ENCODE data around the gene GAL3ST2. TPM values are rescaled to one million over a fixed set of nuclear protein-coding genes. Genes with fewer than 3 reads are reported as not detected.

The GAL3ST2 gene
- not detected in 2 replicates for total RNA-seq

GRCh38 chr2:241776336-241777169 lies at the start of gene GAL3ST2:
Gene GAL3ST2 (plus strand): TSS chr2:241776822. CDS start chr2:241776956, 134 bp downstream.

GRCh38 chr2:241734467-241735208 lies 42.0 kb upstream of the GAL3ST2 start, which contains the start of gene D2HGDH:
Gene D2HGDH (plus strand): TSS chr2:241734630. CDS start chr2:241735225, 595 bp downstream.

GRCh38 chr2:241808721-241809382 lies 32.2 kb downstream of the GAL3ST2 start, which contains the start of gene NEU4:
Gene NEU4 (plus strand): TSS chr2:241809193. CDS start chr2:241814485, 5,292 bp downstream.

Other genes with a start within 250 kb of the GAL3ST2 start
- gene BOK, start 218.1 kb upstream of the GAL3ST2 start, total RNA-seq, result 28.6 and 35.9 TPM in 2 replicates
- gene THAP4, start 139.7 kb upstream of the GAL3ST2 start, total RNA-seq, result 34.8 and 45.0 TPM in 2 replicates
- 49.3 and 52.5 TPM in 2 replicates for gene ATG4B, start 139.1 kb upstream of the GAL3ST2 start, total RNA-seq
- 60.6 and 64.4 TPM in 2 replicates for gene DTYMK, start 90.0 kb upstream of the GAL3ST2 start, total RNA-seq
- 18.0 and 19.3 TPM in 2 replicates for gene ING5, start 74.8 kb upstream of the GAL3ST2 start, total RNA-seq
- gene D2HGDH, start 42.2 kb upstream of the GAL3ST2 start, total RNA-seq, result 9.2 and 10.1 TPM in 2 replicates
- gene NEU4, start 32.4 kb downstream of the GAL3ST2 start, total RNA-seq, result not detected in 2 replicates
- not detected in 2 replicates for gene PDCD1, start 82.1 kb downstream of the GAL3ST2 start, total RNA-seq
- not detected in 2 replicates for gene RTP5, start 92.9 kb downstream of the GAL3ST2 start, total RNA-seq